Neural progenitor cell (in vitro differentiated cells): Measurements from ENCODE around the gene FAM98B. TPM values are rescaled to one million over a fixed set of nuclear protein-coding genes. Genes with fewer than 3 reads are reported as not detected.

Experiments
- DNase-seq: peaks from one replicate; pipeline ENCODE4 v3.0.0-alpha.2; 2016; ENCODE audit warnings: low spot score
- H2AFZ ChIP-seq: fragments of 200-600 bp; sonication (generic); replicated peaks from 2 replicates; pipeline ENCODE4 v1.6.1; 2016; ENCODE audit warnings: antibody characterized with exemption
- H3F3A ChIP-seq: fragments of 200-600 bp; sonication (generic); 2 replicates; pipeline ENCODE4 v1.6.1; 2016; ENCODE audit warnings: antibody characterized with exemption, low read depth
- H3K27ac ChIP-seq: fragments of 200-600 bp; sonication (generic); 2 replicates; pipeline ENCODE4 v1.5.1; 2016; ENCODE audit warnings: mild to moderate bottlenecking
- H3K27me3 ChIP-seq: fragments of 200-600 bp; sonication (generic); 2 replicates; pipeline ENCODE4 v1.6.1; 2016; ENCODE audit warnings: mild to moderate bottlenecking, moderate library complexity
- H3K36me3 ChIP-seq: fragments of 200-600 bp; sonication (generic); 2 replicates; pipeline ENCODE4 v1.5.1; 2016
- H3K4me1 ChIP-seq: fragments of 200-600 bp; sonication (generic); 2 replicates; pipeline ENCODE4 v1.6.1; 2016; ENCODE audit warnings: mixed run types
- H3K4me2 ChIP-seq: fragments of 200-600 bp; sonication (generic); 2 replicates; pipeline ENCODE4 v1.6.1; 2016
- H3K4me3 ChIP-seq: fragments of 200-600 bp; sonication (generic); 2 replicates; pipeline ENCODE4 v1.5.1; 2016
- H3K79me2 ChIP-seq: fragments of 200-600 bp; sonication (generic); 2 replicates; pipeline ENCODE4 v1.6.1; 2016; ENCODE audit warnings: low read depth
- H3K9ac ChIP-seq: fragments of 200-600 bp; sonication (generic); 2 replicates; pipeline ENCODE4 v1.6.1; 2016
- H3K9me3 ChIP-seq: fragments of 200-600 bp; sonication (generic); 2 replicates; pipeline ENCODE4 v1.5.1; 2016; ENCODE audit warnings: low read depth
- H4K20me1 ChIP-seq: fragments of 200-600 bp; sonication (generic); 2 replicates; pipeline ENCODE4 v1.6.1; 2016; ENCODE audit warnings: low read depth
- H3K27ac Mint-ChIP-seq: 3 replicates; pipeline ENCODE4 v1.8.0; 2021; ENCODE audit warnings: mixed read lengths
- H3K27me3 Mint-ChIP-seq: 2 replicates; pipeline ENCODE4 v1.8.0; 2022; ENCODE audit warnings: low read depth, mild to moderate bottlenecking, inconsistent platforms, moderate library complexity, mixed read lengths; ENCODE audit not compliant: insufficient read depth
- H3K36me3 Mint-ChIP-seq: 3 replicates; pipeline ENCODE4 v1.8.0; 2021; ENCODE audit warnings: mixed read lengths
- H3K4me1 Mint-ChIP-seq: 3 replicates; pipeline ENCODE4 v1.8.0; 2021; ENCODE audit warnings: mixed read lengths
- H3K4me3 Mint-ChIP-seq: 3 replicates; pipeline ENCODE4 v1.8.0; 2021; ENCODE audit warnings: mild to moderate bottlenecking, moderate library complexity, mixed read lengths
- H3K9me3 Mint-ChIP-seq: 3 replicates; pipeline ENCODE4 v1.8.0; 2020; ENCODE audit warnings: mixed read lengths
- CTCF ChIP-seq: fragments of 200-600 bp; sonication (generic); IDR thresholded peaks from 2 replicates; pipeline ENCODE4 v1.5.1; 2017; ENCODE audit warnings: antibody characterized with exemption, mild to moderate bottlenecking
- EZH2 ChIP-seq: fragments of 200-600 bp; sonication (generic); IDR thresholded peaks from 2 replicates; pipeline ENCODE4 v1.6.1; 2017; ENCODE audit warnings: antibody characterized with exemption, mild to moderate bottlenecking, moderate library complexity
- EZH2phosphoT487 ChIP-seq: fragments of 200-600 bp; sonication (generic); IDR thresholded peaks from 2 replicates; pipeline ENCODE4 v1.6.1; 2017; ENCODE audit warnings: antibody characterized with exemption
- total RNA-seq: library from RNA; depleted of rRNA; stranded (reverse); fragments of >200 nt; gene quantifications from 2 replicates; pipeline ENCODE4 v1.2.3, GENCODE V29; 2015; ENCODE audit warnings: low replicate concordance

Gene FAM98B
- total RNA-seq, 1 donor from 2014 or later: 31.4 TPM

- peaks cover 15% of the 10 kb centered on the region for H3K27me3 ChIP-seq
- no peaks in the 10 kb centered on the region for H3K9me3 ChIP-seq
- peak overlapping the region; percentile 79 for H3K4me3 ChIP-seq
- peaks cover 8% of the 10 kb centered on the region for H3F3A ChIP-seq
- Mint-ChIP-seq H3K4me3 (peak overlapping the region; percentile 99), H3K27ac (peak overlapping the region; percentile 98), H3K27me3 (peaks cover 2% of the 10 kb centered on the region), H3K36me3 (peaks cover 3% of the 10 kb centered on the region), H3K4me1 (peaks cover 6% of the 10 kb centered on the region), H3K9me3 (no peaks in the 10 kb centered on the region)
- peaks cover 22% of the 10 kb centered on the region for H4K20me1 ChIP-seq
- H2AFZ ChIP-seq: peak overlapping the region; percentile 98
- H3K4me2 ChIP-seq: peak overlapping the region; percentile 96
- peak overlapping the region; percentile 94 for H3K27ac ChIP-seq
- TF ChIP-seq EZH2 (no peak), CTCF (no peak), EZH2phosphoT487 (no peak)
- peak; percentile 32 for DNase-seq
- H3K79me2 ChIP-seq: peaks cover 54% of the 10 kb centered on the region
- peak overlapping the region; percentile 80 for H3K9ac ChIP-seq
- no peaks in the 10 kb centered on the region for H3K36me3 ChIP-seq
- H3K4me1 ChIP-seq: peaks cover 8% of the 10 kb centered on the region
These were observed 766 bp downstream of the FAM98B start for GRCh38 chr15:38454696-38455090.

GRCh38 chr15:38455092-38455491, 1.2 kb downstream of the FAM98B start:
- Histone ChIP-seq H3K27ac (no peak overlapping the region), H2AFZ (no peak overlapping the region)

GRCh38 chr15:38458646-38459045, 4.7 kb downstream of the FAM98B start:
- no peaks in the 10 kb centered on the region for H3K9me3 ChIP-seq
- no peaks in the 10 kb centered on the region for H3K36me3 ChIP-seq
- H3K4me2 ChIP-seq: no peak overlapping the region
- no peak overlapping the region for H2AFZ ChIP-seq
- no peak overlapping the region for H3K27ac ChIP-seq
- H3K4me1 Mint-ChIP-seq: peaks cover 6% of the 10 kb centered on the region
- no peak for TF ChIP-seq EZH2phosphoT487
- TF ChIP-seq EZH2: no peak
- TF ChIP-seq CTCF: no peak
- no peak overlapping the region for H3K9ac ChIP-seq
- peaks cover 8% of the 10 kb centered on the region for H3K4me1 ChIP-seq
- no peak overlapping the region for H3K27ac Mint-ChIP-seq
- no peaks in the 10 kb centered on the region for H3K27me3 Mint-ChIP-seq
- peaks cover 8% of the 10 kb centered on the region for H3F3A ChIP-seq
- no peaks in the 10 kb centered on the region for H3K27me3 ChIP-seq
- H3K79me2 ChIP-seq: peaks cover 94% of the 10 kb centered on the region
- H3K36me3 Mint-ChIP-seq: peaks cover 6% of the 10 kb centered on the region
- no peak for DNase-seq
- no peaks in the 10 kb centered on the region for H3K9me3 Mint-ChIP-seq
- H3K4me3 ChIP-seq: no peak overlapping the region
- no peak overlapping the region for H3K4me3 Mint-ChIP-seq
- peaks cover 38% of the 10 kb centered on the region for H4K20me1 ChIP-seq

More at GRCh38 chr15:38455092-38455491, 1.2 kb downstream of the FAM98B start:
- peak overlapping the region; percentile 98 for H3K27ac Mint-ChIP-seq
- peaks cover 2% of the 10 kb centered on the region for H3K27me3 Mint-ChIP-seq
- Histone ChIP-seq H3K79me2 (peaks cover 58% of the 10 kb centered on the region), H3K27me3 (peaks cover 11% of the 10 kb centered on the region), H3K9me3 (no peaks in the 10 kb centered on the region), H3K4me2 (peak overlapping the region; percentile 96), H3K9ac (peak overlapping the region; percentile 80), H3F3A (peaks cover 8% of the 10 kb centered on the region), H4K20me1 (peaks cover 22% of the 10 kb centered on the region), H3K4me1 (peaks cover 8% of the 10 kb centered on the region), H3K4me3 (peak overlapping the region; percentile 79), H3K36me3 (no peaks in the 10 kb centered on the region)
- peaks cover 6% of the 10 kb centered on the region for H3K4me1 Mint-ChIP-seq
- DNase-seq: no peak
- no peak for TF ChIP-seq CTCF
- no peak for TF ChIP-seq EZH2
- no peak for TF ChIP-seq EZH2phosphoT487
- peaks cover 6% of the 10 kb centered on the region for H3K36me3 Mint-ChIP-seq
- H3K9me3 Mint-ChIP-seq: no peaks in the 10 kb centered on the region
- H3K4me3 Mint-ChIP-seq: peak overlapping the region; percentile 99
